Loucy (cell line): ENCODE measurements around the gene C4orf33.

ENCODE experiments used
- H2AFZ ChIP-seq: fragments of 200-600 bp; sonication (generic); 2 replicates; pipeline ENCODE4 v1.6.0; 2016; ENCODE audit warnings: antibody characterized with exemption, mild to moderate bottlenecking, low read length, moderate library complexity
- H3F3A ChIP-seq: fragments of 200-600 bp; 2 replicates; pipeline ENCODE4 v1.6.0; 2016; ENCODE audit warnings: antibody characterized with exemption, low read depth, mild to moderate bottlenecking
- H3K27me3 ChIP-seq: fragments of 200-600 bp; sonication (generic); 2 replicates; pipeline ENCODE4 v1.6.1; 2014; ENCODE audit warnings: low read length, mild to moderate bottlenecking; ENCODE audit not compliant: insufficient read depth, poor library complexity, severe bottlenecking
- H3K36me3 ChIP-seq: fragments of 200-600 bp; sonication (generic); 2 replicates; pipeline ENCODE4 v1.6.1; 2016; ENCODE audit warnings: low read length; ENCODE audit not compliant: insufficient read depth
- H3K4me1 ChIP-seq: fragments of 200-600 bp; sonication (generic); 2 replicates; pipeline ENCODE4 v1.5.1; 2014; ENCODE audit warnings: low read length, mild to moderate bottlenecking; ENCODE audit not compliant: insufficient read depth, poor library complexity, severe bottlenecking
- H3K4me2 ChIP-seq: fragments of 200-600 bp; sonication (generic); 2 replicates; pipeline ENCODE4 v1.6.0; 2014; ENCODE audit warnings: antibody characterized with exemption, low read length, low read depth, mild to moderate bottlenecking; ENCODE audit not compliant: poor library complexity, severe bottlenecking
- H3K4me3 ChIP-seq: fragments of 200-600 bp; sonication (generic); 2 replicates; pipeline ENCODE4 v1.5.1; 2014; ENCODE audit warnings: low read length, mild to moderate bottlenecking, mixed read lengths; ENCODE audit not compliant: poor library complexity, severe bottlenecking
- H3K79me2 ChIP-seq: fragments of 200-600 bp; sonication (generic); 2 replicates; pipeline ENCODE4 v1.6.1; 2014; ENCODE audit warnings: low read length; ENCODE audit not compliant: insufficient read depth
- H3K9ac ChIP-seq: fragments of 200-600 bp; sonication (generic); 2 replicates; pipeline ENCODE4 v1.6.0; 2014; ENCODE audit warnings: mild to moderate bottlenecking, low read depth, low read length, moderate library complexity; ENCODE audit not compliant: poor library complexity, severe bottlenecking
- H3K9me2 ChIP-seq: fragments of 200-600 bp; sonication (generic); replicated peaks from 2 replicates; pipeline ENCODE4 v1.6.1; 2016; ENCODE audit warnings: low read depth, low read length, mixed read lengths
- H3K9me3 ChIP-seq: fragments of 200-600 bp; sonication (generic); 2 replicates; pipeline ENCODE4 v1.6.1; 2014; ENCODE audit warnings: mild to moderate bottlenecking, antibody characterized with exemption, low read length, low read depth; ENCODE audit not compliant: insufficient read depth
- H4K20me1 ChIP-seq: fragments of 200-600 bp; sonication (generic); 2 replicates; pipeline ENCODE4 v1.6.0; 2014; ENCODE audit warnings: antibody characterized with exemption, low read length, mild to moderate bottlenecking; ENCODE audit not compliant: insufficient read depth, poor library complexity, severe bottlenecking
- EZH2phosphoT487 ChIP-seq: fragments of 200-600 bp; IDR thresholded peaks from 2 replicates; pipeline ENCODE4 v1.6.1; 2018; ENCODE audit warnings: antibody characterized with exemption, mild to moderate bottlenecking, moderate library complexity, borderline replicate concordance
- TF ChIP-seq, protein P1 (sequence below): fragments of 200-600 bp; sonication (generic); conservative IDR thresholded peaks from 2 replicates; pipeline ENCODE4 v1.5.1; 2014; ENCODE audit warnings: mild to moderate bottlenecking, antibody characterized with exemption, low read length

Gene C4orf33

DNA sequence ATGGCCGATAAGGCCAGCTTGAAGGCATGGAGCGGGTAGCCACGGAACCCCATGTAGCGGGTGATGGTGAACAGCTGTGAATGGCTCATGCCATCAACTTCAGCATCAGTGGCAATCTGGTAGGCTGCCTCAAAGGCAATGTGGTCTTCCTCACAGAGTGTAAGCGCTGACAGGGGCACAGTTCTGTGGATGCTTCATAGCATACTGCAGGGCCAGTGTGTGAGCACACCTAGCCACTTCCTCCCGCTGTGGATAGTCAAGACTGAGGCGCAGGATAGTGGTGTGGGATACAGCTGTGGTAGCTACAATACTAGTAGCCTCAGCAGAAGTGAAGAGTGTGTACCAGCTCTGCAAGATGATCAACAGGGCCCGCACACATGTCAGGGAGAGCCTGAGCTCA, 40.5 kb downstream of the C4orf33 start:
- Histone ChIP-seq H3K79me2 (no peaks in the 10 kb centered on the region), H3K36me3 (no peaks in the 10 kb centered on the region), H3K4me1 (no peaks in the 10 kb centered on the region), H3K9me3 (no peaks in the 10 kb centered on the region), H3K9ac (no peak overlapping the region), H3F3A (no peaks in the 10 kb centered on the region), H3K9me2 (no peaks in the 10 kb centered on the region), H2AFZ (no peak overlapping the region), H3K27me3 (no peaks in the 10 kb centered on the region), H3K4me2 (no peak overlapping the region), H3K4me3 (no peak overlapping the region), H4K20me1 (no peaks in the 10 kb centered on the region)
- TF ChIP-seq, protein P1, sequence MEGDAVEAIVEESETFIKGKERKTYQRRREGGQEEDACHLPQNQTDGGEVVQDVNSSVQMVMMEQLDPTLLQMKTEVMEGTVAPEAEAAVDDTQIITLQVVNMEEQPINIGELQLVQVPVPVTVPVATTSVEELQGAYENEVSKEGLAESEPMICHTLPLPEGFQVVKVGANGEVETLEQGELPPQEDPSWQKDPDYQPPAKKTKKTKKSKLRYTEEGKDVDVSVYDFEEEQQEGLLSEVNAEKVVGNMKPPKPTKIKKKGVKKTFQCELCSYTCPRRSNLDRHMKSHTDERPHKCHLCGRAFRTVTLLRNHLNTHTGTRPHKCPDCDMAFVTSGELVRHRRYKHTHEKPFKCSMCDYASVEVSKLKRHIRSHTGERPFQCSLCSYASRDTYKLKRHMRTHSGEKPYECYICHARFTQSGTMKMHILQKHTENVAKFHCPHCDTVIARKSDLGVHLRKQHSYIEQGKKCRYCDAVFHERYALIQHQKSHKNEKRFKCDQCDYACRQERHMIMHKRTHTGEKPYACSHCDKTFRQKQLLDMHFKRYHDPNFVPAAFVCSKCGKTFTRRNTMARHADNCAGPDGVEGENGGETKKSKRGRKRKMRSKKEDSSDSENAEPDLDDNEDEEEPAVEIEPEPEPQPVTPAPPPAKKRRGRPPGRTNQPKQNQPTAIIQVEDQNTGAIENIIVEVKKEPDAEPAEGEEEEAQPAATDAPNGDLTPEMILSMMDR, result no peak
- no peak for TF ChIP-seq EZH2phosphoT487

DNA sequence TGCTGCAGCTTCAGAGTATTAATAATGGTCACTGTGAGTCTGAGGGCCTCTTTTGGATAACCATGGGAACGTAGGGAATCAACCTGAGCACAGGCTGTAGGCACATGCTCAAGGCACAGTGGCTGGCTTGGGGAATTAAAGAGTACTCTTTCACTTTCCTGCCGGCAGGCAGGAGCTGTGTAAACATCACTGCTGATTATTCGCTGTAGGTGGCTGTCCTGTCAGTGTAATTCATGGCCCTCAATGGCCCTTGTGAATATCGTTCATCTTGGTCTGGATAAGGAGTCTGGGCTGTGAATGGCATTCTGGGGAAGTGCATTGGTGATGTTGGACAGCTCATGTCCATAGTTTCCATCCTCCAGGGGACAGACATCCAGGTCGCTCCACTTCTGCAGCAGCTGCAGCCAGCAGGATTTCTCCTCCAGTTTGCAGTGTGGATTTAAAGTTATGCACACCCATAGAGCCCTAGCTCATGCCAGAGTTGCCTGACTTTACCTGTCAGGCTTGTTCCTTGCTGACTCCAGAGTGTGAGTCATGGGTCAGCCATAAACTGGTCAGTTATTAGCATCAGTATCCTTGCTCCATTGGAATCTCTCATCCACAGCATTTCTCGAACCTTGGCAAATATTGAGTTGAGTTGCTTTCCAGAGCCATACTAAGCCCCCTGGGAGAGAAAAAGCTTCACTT, 43.0 kb downstream of the C4orf33 start:
- TF ChIP-seq, protein P1, result no peak
- TF ChIP-seq EZH2phosphoT487, result no peak
- Histone ChIP-seq H2AFZ (no peak overlapping the region), H3K9me3 (no peaks in the 10 kb centered on the region)

DNA sequence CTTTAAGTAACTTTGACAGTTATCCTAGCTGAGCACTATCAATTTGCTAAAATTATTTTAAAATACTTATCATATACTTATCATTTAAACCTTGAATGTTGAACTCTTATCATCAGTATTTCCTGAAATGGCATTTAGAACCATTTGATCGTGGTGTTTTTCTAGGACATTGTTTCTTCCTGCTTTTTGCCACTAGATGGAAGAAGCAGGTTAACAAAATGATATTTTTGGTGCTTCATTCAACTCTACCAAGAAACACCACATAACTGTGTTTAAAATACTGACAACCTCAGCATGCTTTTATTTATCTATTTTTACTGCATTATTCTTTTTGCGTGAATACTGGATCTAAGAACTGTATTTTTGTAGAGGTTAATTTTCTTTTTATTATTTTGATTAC, 44.6 kb downstream of the C4orf33 start:
- Histone ChIP-seq H3K9ac (no peak overlapping the region), H2AFZ (no peak overlapping the region), H3K36me3 (no peaks in the 10 kb centered on the region), H3K4me3 (no peak overlapping the region), H3K9me3 (no peaks in the 10 kb centered on the region), H3K79me2 (no peaks in the 10 kb centered on the region), H4K20me1 (no peaks in the 10 kb centered on the region), H3K27me3 (no peaks in the 10 kb centered on the region), H3K4me1 (no peaks in the 10 kb centered on the region), H3F3A (no peaks in the 10 kb centered on the region), H3K4me2 (no peak overlapping the region), H3K9me2 (no peaks in the 10 kb centered on the region)
- TF ChIP-seq EZH2phosphoT487, result no peak
- TF ChIP-seq, protein P1, result peak; percentile 42

More for the DNA sequence above, 43.0 kb downstream of the C4orf33 start:
- Histone ChIP-seq H3K79me2 (no peaks in the 10 kb centered on the region), H3K9ac (no peak overlapping the region), H3K4me1 (no peaks in the 10 kb centered on the region), H3F3A (no peaks in the 10 kb centered on the region), H4K20me1 (no peaks in the 10 kb centered on the region), H3K9me2 (no peaks in the 10 kb centered on the region), H3K4me3 (no peak overlapping the region), H3K4me2 (no peak overlapping the region), H3K27me3 (no peaks in the 10 kb centered on the region), H3K36me3 (no peaks in the 10 kb centered on the region)
